Neural crest cell (in vitro differentiated cells): ENCODE data around the gene UBE4A. TPM values are rescaled to one million over a fixed set of nuclear protein-coding genes. Genes with fewer than 3 reads are reported as not detected.
A peak's percentile ranks its signal among the peaks of the same experiment; 100 is the strongest.

Source experiments
- DNase-seq: peaks from one replicate; pipeline ENCODE4 v3.0.0; 2021; ENCODE audit warnings: low read depth, mixed read lengths, low spot score
- H3K27ac Mint-ChIP-seq: one replicate; pipeline ENCODE4 v1.8.0; 2021; ENCODE audit warnings: mild to moderate bottlenecking, mixed read lengths; ENCODE audit not compliant: unreplicated experiment
- H3K27me3 Mint-ChIP-seq: 2 replicates; pipeline ENCODE4 v1.8.0; 2021; ENCODE audit warnings: low read depth, mild to moderate bottlenecking, mixed read lengths
- H3K36me3 Mint-ChIP-seq: 2 replicates; pipeline ENCODE4 v1.8.0; 2021; ENCODE audit warnings: low read depth, mild to moderate bottlenecking, mixed read lengths
- H3K4me1 Mint-ChIP-seq: 2 replicates; pipeline ENCODE4 v1.8.0; 2021; ENCODE audit warnings: mixed read lengths
- H3K4me3 Mint-ChIP-seq: one replicate; pipeline ENCODE4 v1.8.0; 2021; ENCODE audit warnings: mild to moderate bottlenecking, mixed read lengths
- H3K9me3 Mint-ChIP-seq: 2 replicates; pipeline ENCODE4 v1.8.0; 2021; ENCODE audit warnings: mixed read lengths
- CTCF ChIP-seq: fragments of 200-600 bp; sonication (generic); conservative IDR thresholded peaks from 2 replicates; pipeline ENCODE4 v1.5.0; 2021; ENCODE audit warnings: antibody characterized with exemption, mild to moderate bottlenecking
- total RNA-seq: library from RNA; stranded (reverse); gene quantifications from 2 replicates; pipeline ENCODE4 v1.2.1, GENCODE V29; 2021

The UBE4A gene
- total RNA-seq, 1 donor from 2014 or later: 35.9 TPM

GRCh38 chr11:118353084-118353710 lies 6.2 kb upstream of the UBE4A start:
- Mint-ChIP-seq H3K27me3 (peaks cover 74% of the 10 kb centered on the region), H3K4me3 (no peak overlapping the region), H3K9me3 (no peaks in the 10 kb centered on the region), H3K27ac (no peak overlapping the region), H3K36me3 (no peaks in the 10 kb centered on the region), H3K4me1 (no peaks in the 10 kb centered on the region)
- DNase-seq: no peak
- peak; percentile 77 for TF ChIP-seq CTCF

- no peak overlapping the region for H3K4me3 Mint-ChIP-seq
- DNase-seq: no peak
- TF ChIP-seq CTCF: no peak
- H3K27me3 Mint-ChIP-seq: peaks cover 43% of the 10 kb centered on the region
- H3K9me3 Mint-ChIP-seq: peaks cover 6% of the 10 kb centered on the region
- H3K36me3 Mint-ChIP-seq: peaks cover 2% of the 10 kb centered on the region
- peaks cover 20% of the 10 kb centered on the region for H3K4me1 Mint-ChIP-seq
- no peak overlapping the region for H3K27ac Mint-ChIP-seq
These were observed 1.3 kb upstream of the UBE4A start for GRCh38 chr11:118358071-118358470.

GRCh38 chr11:118364956-118365615 lies 5.7 kb downstream of the UBE4A start:
- peaks cover 1% of the 10 kb centered on the region for H3K36me3 Mint-ChIP-seq
- no peak overlapping the region for H3K4me3 Mint-ChIP-seq
- no peak for TF ChIP-seq CTCF
- no peaks in the 10 kb centered on the region for H3K9me3 Mint-ChIP-seq
- H3K27ac Mint-ChIP-seq: no peak overlapping the region
- no peaks in the 10 kb centered on the region for H3K27me3 Mint-ChIP-seq
- peaks cover 7% of the 10 kb centered on the region for H3K4me1 Mint-ChIP-seq
- no peak for DNase-seq

- no peaks in the 10 kb centered on the region for H3K9me3 Mint-ChIP-seq
- no peaks in the 10 kb centered on the region for H3K4me1 Mint-ChIP-seq
- DNase-seq: no peak
- no peak overlapping the region for H3K27ac Mint-ChIP-seq
- no peaks in the 10 kb centered on the region for H3K27me3 Mint-ChIP-seq
- peaks cover 3% of the 10 kb centered on the region for H3K36me3 Mint-ChIP-seq
- H3K4me3 Mint-ChIP-seq: no peak overlapping the region
- no peak for TF ChIP-seq CTCF
These were observed 6.9 kb downstream of the UBE4A start for GRCh38 chr11:118366287-118366686.

- Mint-ChIP-seq H3K36me3 (peaks cover 9% of the 10 kb centered on the region), H3K27ac (no peak overlapping the region), H3K4me1 (no peaks in the 10 kb centered on the region), H3K4me3 (no peak overlapping the region), H3K27me3 (no peaks in the 10 kb centered on the region), H3K9me3 (no peaks in the 10 kb centered on the region)
- no peak for TF ChIP-seq CTCF
- DNase-seq: no peak
These were observed 11.4 kb downstream of the UBE4A start for GRCh38 chr11:118370774-118371173.
